H1 (cell line): ENCODE measurements around the gene GPATCH11. TPM values are rescaled to one million over a fixed set of nuclear protein-coding genes. Genes with fewer than 3 reads are reported as not detected.

Experiments
- CTCF ChIA-PET: fragments of 300-600 bp; sonication (Branson Sonifier 250); formaldehyde crosslinking; loops from one replicate; lab custom pipeline; 2021; ENCODE audit not compliant: partially characterized antibody; lab: Charles Lee
- POLR2A ChIA-PET: fragments of 300-600 bp; sonication (Branson Sonifier 250); formaldehyde crosslinking; loops from one replicate; lab custom pipeline; 2021; ENCODE audit warnings: inconsistent platforms; ENCODE audit not compliant: partially characterized antibody; lab: Charles Lee
- DNase-seq, 2 experiments: peaks; one replicate each; pipeline versions ENCODE4 v3.0.0 to v3.0.0-alpha.2; 2010 to 2022; ENCODE audit warnings: low spot score in 2 of 2, low read depth in 1 of 2, mixed read lengths in 1 of 2
- FAIRE-seq: peaks from 2 replicates; lab custom pipeline; 2011; peaks lifted over from hg19 to GRCh38; lab: Jason Lieb, UNC
- H2AFZ ChIP-seq: 2 replicates; pipeline ENCODE4 v1.8.1; 2012; ENCODE audit warnings: low read length, inconsistent platforms
- H2AK5ac ChIP-seq: 2 replicates; pipeline ENCODE4 v1.6.1; 2013; ENCODE audit warnings: low read depth, low read length
- H2BK120ac ChIP-seq: replicated peaks from 2 replicates; pipeline ENCODE3; 2013; ENCODE audit warnings: low read depth, low read length, inconsistent platforms
- H2BK12ac ChIP-seq: 2 replicates; pipeline ENCODE4 v1.6.1; 2013; ENCODE audit warnings: low read depth, low read length
- H2BK15ac ChIP-seq: 2 replicates; pipeline ENCODE4 v1.6.1; 2013; ENCODE audit warnings: low read length
- H2BK20ac ChIP-seq: 2 replicates; pipeline ENCODE4 v1.6.1; 2013; ENCODE audit warnings: low read length
- H2BK5ac ChIP-seq: 2 replicates; pipeline ENCODE4 v1.6.1; 2013; ENCODE audit warnings: low read depth, low read length
- H3K14ac ChIP-seq: 2 replicates; pipeline ENCODE4 v1.6.1; 2013; ENCODE audit warnings: inconsistent platforms; ENCODE audit not compliant: insufficient read length
- H3K18ac ChIP-seq: 2 replicates; pipeline ENCODE4 v1.6.1; 2013; ENCODE audit warnings: low read length; ENCODE audit errors: extremely low read depth
- H3K23ac ChIP-seq: 2 replicates; pipeline ENCODE4 v1.6.1; 2013; ENCODE audit warnings: inconsistent platforms; ENCODE audit not compliant: insufficient read length
- H3K23me2 ChIP-seq: 2 replicates; pipeline ENCODE4 v1.6.1; 2013; ENCODE audit warnings: low read depth, low read length
- H3K27ac ChIP-seq: 2 replicates; pipeline ENCODE4 v1.6.1; 2011; ENCODE audit warnings: low read depth, low read length, inconsistent platforms
- H3K27me3 ChIP-seq, 4 experiments: replicated peaks in 1 of 4; 1 replicate in 1 of 4; 2 replicates in 3 of 4; pipeline versions ENCODE4 v1.6.1 to v1.8.1; 2011 to 2013; ENCODE audit warnings: low read length in 3 of 4, mild to moderate bottlenecking in 3 of 4, inconsistent platforms in 2 of 4, mixed read lengths in 2 of 4, moderate library complexity in 1 of 4; ENCODE audit not compliant: control insufficient read depth in 3 of 4, insufficient read depth in 3 of 4; ENCODE audit errors: extremely low read depth in 1 of 4
- H3K36me3 ChIP-seq, 4 experiments: 2 replicates each; pipeline versions ENCODE4 v1.6.1 to v1.8.1; 2011 to 2013; ENCODE audit warnings: mild to moderate bottlenecking in 4 of 4, low read length in 3 of 4, moderate library complexity in 2 of 4, control low read depth in 1 of 4, inconsistent platforms in 1 of 4; ENCODE audit not compliant: insufficient read depth in 4 of 4, control insufficient read depth in 2 of 4
- H3K4ac ChIP-seq: replicated peaks from 2 replicates; pipeline ENCODE3; 2013; ENCODE audit warnings: low read length, low read depth, mixed read lengths, inconsistent platforms; ENCODE audit not compliant: insufficient read length
- H3K4me1 ChIP-seq, 4 experiments: replicated peaks in 1 of 4; 1 replicate in 1 of 4; 2 replicates in 3 of 4; pipeline versions ENCODE4 v1.6.1 to v1.8.1; 2011 to 2013; ENCODE audit warnings: low read length in 3 of 4, inconsistent platforms in 2 of 4, mixed read lengths in 1 of 4; ENCODE audit not compliant: insufficient read depth in 4 of 4, control insufficient read depth in 3 of 4
- H3K4me2 ChIP-seq, 2 experiments: 2 replicates each; pipeline versions ENCODE4 v1.6.1 to v1.8.1; 2011 to 2013; ENCODE audit warnings: low read depth in 2 of 2, low read length in 2 of 2, control low read depth in 1 of 2, inconsistent platforms in 1 of 2, mild to moderate bottlenecking in 1 of 2; ENCODE audit not compliant: insufficient read depth in 1 of 2
- H3K4me3 ChIP-seq, 4 experiments: fragments of 200-600, 300-600 bp in 1 of 4; sonication (generic), shearing (Covaris generic), sonication (Bioruptor Twin) in 1 of 4; 2 replicates each; pipeline versions ENCODE4 v1.5.1 to v1.8.1; 2011 to 2016; ENCODE audit warnings: low read length in 4 of 4, low read depth in 3 of 4, control low read depth in 2 of 4, inconsistent platforms in 2 of 4, mild to moderate bottlenecking in 2 of 4, mixed read lengths in 1 of 4, moderate library complexity in 1 of 4; ENCODE audit not compliant: insufficient read depth in 2 of 4; ENCODE audit errors: extremely low read depth in 1 of 4
- H3K56ac ChIP-seq: replicated peaks from 2 replicates; pipeline ENCODE3; 2013; ENCODE audit warnings: low read depth, mild to moderate bottlenecking, mixed read lengths, low read length, inconsistent platforms; ENCODE audit not compliant: insufficient read length
- H3K79me1 ChIP-seq: 2 replicates; pipeline ENCODE4 v1.6.1; 2013; ENCODE audit warnings: low read depth, low read length, control low read depth
- H3K79me2 ChIP-seq, 2 experiments: 2 replicates each; pipeline versions ENCODE4 v1.6.1 to v1.8.1; 2012 to 2013; ENCODE audit warnings: low read length in 2 of 2, mild to moderate bottlenecking in 2 of 2, inconsistent platforms in 1 of 2; ENCODE audit not compliant: insufficient read depth in 2 of 2, control insufficient read depth in 1 of 2
- H3K9ac ChIP-seq, 4 experiments: replicated peaks in 1 of 4; 1 replicate in 1 of 4; 2 replicates in 3 of 4; pipeline versions ENCODE4 v1.6.1 to v1.8.1; 2011 to 2013; ENCODE audit warnings: low read depth in 3 of 4, low read length in 3 of 4, control low read depth in 2 of 4, mild to moderate bottlenecking in 2 of 4, moderate library complexity in 2 of 4, inconsistent platforms in 1 of 4; ENCODE audit errors: extremely low read depth in 1 of 4
- H3K9me3 ChIP-seq, 2 experiments: 2 replicates each; pipeline versions ENCODE4 v1.6.1 to v1.8.1; 2012 to 2013; ENCODE audit warnings: mild to moderate bottlenecking in 2 of 2, moderate library complexity in 2 of 2, control low read depth in 1 of 2, inconsistent platforms in 1 of 2, low read depth in 1 of 2, low read length in 1 of 2, mixed read lengths in 1 of 2; ENCODE audit not compliant: insufficient read depth in 2 of 2
- H4K20me1 ChIP-seq, 2 experiments: replicated peaks in 1 of 2; 2 replicates each; pipeline versions ENCODE3 to v1.8.1; 2011 to 2013; ENCODE audit warnings: inconsistent platforms in 2 of 2, low read length in 2 of 2, mild to moderate bottlenecking in 1 of 2; ENCODE audit not compliant: insufficient read depth in 2 of 2, control insufficient read depth in 1 of 2
- H4K5ac ChIP-seq: 2 replicates; pipeline ENCODE4 v1.6.1; 2013; ENCODE audit warnings: low read length, low read depth, mixed read lengths, inconsistent platforms; ENCODE audit not compliant: insufficient read length
- H4K8ac ChIP-seq: 2 replicates; pipeline ENCODE4 v1.8.0; 2013; ENCODE audit warnings: mild to moderate bottlenecking, moderate library complexity, low read length, inconsistent platforms; ENCODE audit not compliant: insufficient read depth; ENCODE audit errors: extremely low read depth
- H4K91ac ChIP-seq: replicated peaks from 2 replicates; pipeline ENCODE3; 2013; ENCODE audit warnings: low read length, mixed read lengths, inconsistent platforms; ENCODE audit not compliant: insufficient read length
- CHD1 ChIP-seq: IDR thresholded peaks from 2 replicates; pipeline ENCODE4 v1.6.1; 2012; ENCODE audit warnings: low read depth, low read length, improper control_type of control experiment
- CTBP2 ChIP-seq: IDR thresholded peaks from 2 replicates; pipeline ENCODE4 v1.7.0; 2011; ENCODE audit warnings: borderline replicate concordance, mild to moderate bottlenecking, moderate library complexity, mixed read lengths, low read length; ENCODE audit not compliant: insufficient read depth, insufficient read length
- KDM4A ChIP-seq: IDR thresholded peaks from one replicate; pipeline ENCODE4 v1.7.1; 2012; ENCODE audit warnings: low read depth, mild to moderate bottlenecking, moderate library complexity, low read length, inconsistent platforms; ENCODE audit not compliant: severe bottlenecking
- RNF2 ChIP-seq: fragments of 200-900, 300-1000 bp; sonication (generic); IDR thresholded peaks from 2 replicates; pipeline ENCODE4 v1.7.1; 2016; ENCODE audit warnings: borderline replicate concordance, low read depth, mild to moderate bottlenecking, antibody characterized with exemption, low read length; ENCODE audit not compliant: poor library complexity, severe bottlenecking; ENCODE audit errors: missing control alignments
- TAF1 ChIP-seq: IDR thresholded peaks from 2 replicates; pipeline ENCODE4 v1.6.1; 2011; ENCODE audit warnings: mild to moderate bottlenecking, low read depth, low read length
- TCF12 ChIP-seq: IDR thresholded peaks from 2 replicates; pipeline ENCODE4 v1.6.1; 2011; ENCODE audit warnings: low read depth, mild to moderate bottlenecking, low read length
- whole genome bisulfite sequencing, 2 experiments: shearing (Covaris generic) in 1 of 2; methylation state at CpG; one replicate each; pipeline versions ENCODE4 v1.1.6 to v1.1.7; 2013 to 2015; ENCODE audit warnings: low lambda C conversion rate in 2 of 2, mixed read lengths in 2 of 2, inconsistent platforms in 1 of 2, low coverage in 1 of 2, missing lambda C conversion rate in 1 of 2; ENCODE audit not compliant: insufficient replicate concordance in 2 of 2, insufficient coverage in 1 of 2, insufficient read length in 1 of 2; ENCODE audit errors: extremely low coverage in 1 of 2, missing lambda C conversion rate in 1 of 2; 5-methylcytosine and 5-hydroxymethylcytosine counted together
- polyA plus RNA-seq, 7 experiments: library from polyadenylated mRNA; depleted of rRNA in 3 of 7; stranded (reverse) in 5 of 7; unstranded in 2 of 7; fragments of >200 nt in 5 of 7; fragments of 200-250 nt in 2 of 7; gene quantifications; 1 replicate in 5 of 7; 2 replicates in 1 of 7; 4 replicates in 1 of 7; pipeline versions ENCODE4 v1.2.1 to v1.2.3, GENCODE V29; 2011 to 2013; ENCODE audit warnings: missing spikeins in 2 of 7, mixed read lengths in 2 of 7
- total RNA-seq: library from RNA; stranded (reverse); fragmentation: NEBNext Ultra II Directional; extraction: Animal tissue kit (Norgen Biotek cat#: 25700); gene quantifications from 2 replicates; pipeline ENCODE4 v1.2.1, GENCODE V29; 2021

The GPATCH11 gene
- total and polyA plus RNA-seq, 2 of the 8 experiments (the other 6 are each of a cell fraction or from before 2014, with no cell fraction given) = 0.60 to 3.4 TPM

DNA sequence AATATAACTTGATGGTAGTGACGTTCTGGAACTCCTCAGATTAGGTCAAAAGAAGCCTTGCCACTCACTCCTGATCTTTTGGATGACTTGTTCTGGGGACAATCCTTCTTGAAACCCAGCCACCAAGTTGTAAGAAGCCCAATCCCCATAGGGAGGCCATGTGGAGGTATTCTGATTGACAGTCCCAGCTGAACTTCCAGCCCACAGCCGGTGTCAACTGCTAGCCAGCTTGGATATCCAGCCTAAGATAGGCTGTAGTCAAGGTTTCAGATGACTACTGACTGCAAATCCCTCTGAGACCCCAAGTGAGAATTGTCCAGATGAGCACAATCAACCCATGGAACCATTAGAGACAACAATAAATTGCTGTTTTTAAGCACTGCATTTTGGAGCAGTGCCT, 41.1 kb downstream of the GPATCH11 start:
- Histone ChIP-seq H4K5ac (no peak overlapping the region), H2BK120ac (no peak overlapping the region), H2BK5ac (no peak overlapping the region), H3K23me2 (0 out of 2 replicates have a peak, but pooled peaks cover 1% of the 10 kb centered on the region), H3K27me3 (peaks cover 0 to 2% (median 0%) of the 10 kb centered on the region in 4 experiments; a peak in 1 of 7 replicates), H2BK15ac (no peak overlapping the region), H3K56ac (no peak overlapping the region), H3K4me2 (no peak overlapping the region), H3K4me3 (no peak overlapping the region), H3K79me1 (no peaks in the 10 kb centered on the region; the same call in 1 of the 2 replicates), H3K36me3 (peaks cover 2 to 10% (median 7%) of the 10 kb centered on the region in 4 experiments; a peak in 6 of 8 replicates), H4K91ac (no peak overlapping the region), H3K27ac (no peak overlapping the region), H3K4me1 (no peaks in the 10 kb centered on the region), H2AFZ (no peak overlapping the region), H4K8ac (no peak overlapping the region), H3K79me2 (no peaks in the 10 kb centered on the region), H4K20me1 (no peaks in the 10 kb centered on the region), H2AK5ac (no peak overlapping the region), H2BK12ac (no peak overlapping the region), H2BK20ac (no peak overlapping the region), H3K14ac (no peak overlapping the region), H3K23ac (no peak overlapping the region), H3K4ac (no peak overlapping the region), H3K9me3 (no peaks in the 10 kb centered on the region), H3K18ac (no peak overlapping the region), H3K9ac (no peak overlapping the region)
- TF ChIP-seq RNF2 = no peak
- TF ChIP-seq TAF1 = no peak
- TF ChIP-seq CHD1 = no peak
- TF ChIP-seq CTBP2 = no peak
- TF ChIP-seq KDM4A = no peak
- no peak for TF ChIP-seq TCF12
- FAIRE-seq (no peak), DNase-seq (no peak)
- ChIA-PET CTCF (interaction anchor here (0.6 to 1.0 kb wide), 2 partner anchors 44 to 203 kb away, joined by 3 read pairs; no protein-coding TSS in a partner anchor), POLR2A (no interaction called here)
- WGBS, 2 experiments = 88% methylated on average over 2 of the region's 2 CpGs; no CpG with 5 or more reads in 1 of the 2 experiments
